LoVo (cell line): ENCODE data around the gene SPSB4.

Source experiments
- DNase-seq: peaks from one replicate; pipeline ENCODE4 v3.0.0-alpha.2; 2016; ENCODE audit warnings: low spot score

SPSB4 gene

DNA sequence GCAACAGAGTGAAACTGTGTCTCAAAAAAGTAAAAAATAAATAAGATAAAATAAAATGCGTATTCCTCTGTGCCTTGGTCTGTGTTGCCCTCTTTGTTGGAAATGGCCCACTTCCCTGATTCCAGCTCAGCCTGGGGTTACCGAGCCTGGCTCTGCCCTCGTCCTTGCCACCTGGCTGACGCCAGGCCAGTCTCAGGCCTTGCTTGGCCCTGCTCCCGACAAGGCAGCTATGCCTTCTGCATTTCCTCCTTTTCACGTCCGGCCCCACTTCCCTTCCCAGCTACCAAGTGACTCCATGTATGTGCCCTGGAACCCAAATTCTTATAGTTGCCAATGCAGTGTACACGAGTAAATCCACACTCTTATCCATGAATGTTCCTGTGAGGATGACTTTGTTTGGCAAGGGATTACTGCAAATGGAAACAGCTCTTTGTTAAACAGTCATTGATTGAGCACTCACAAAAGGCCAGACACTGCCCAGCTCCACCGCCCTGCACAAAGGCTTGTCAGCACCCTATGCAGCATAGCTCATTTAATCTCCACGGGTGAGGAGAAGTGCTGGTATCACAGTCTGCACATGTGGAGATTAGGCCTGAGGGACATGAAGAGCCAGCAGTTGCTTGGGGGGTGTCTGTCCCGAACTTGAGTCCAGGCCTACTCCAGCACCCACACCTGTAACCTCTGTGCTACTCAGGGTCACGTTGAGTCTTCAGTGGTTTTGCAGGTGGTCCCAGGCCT, 25.1 kb downstream of the SPSB4 start:
- DNase-seq = no peak

DNA sequence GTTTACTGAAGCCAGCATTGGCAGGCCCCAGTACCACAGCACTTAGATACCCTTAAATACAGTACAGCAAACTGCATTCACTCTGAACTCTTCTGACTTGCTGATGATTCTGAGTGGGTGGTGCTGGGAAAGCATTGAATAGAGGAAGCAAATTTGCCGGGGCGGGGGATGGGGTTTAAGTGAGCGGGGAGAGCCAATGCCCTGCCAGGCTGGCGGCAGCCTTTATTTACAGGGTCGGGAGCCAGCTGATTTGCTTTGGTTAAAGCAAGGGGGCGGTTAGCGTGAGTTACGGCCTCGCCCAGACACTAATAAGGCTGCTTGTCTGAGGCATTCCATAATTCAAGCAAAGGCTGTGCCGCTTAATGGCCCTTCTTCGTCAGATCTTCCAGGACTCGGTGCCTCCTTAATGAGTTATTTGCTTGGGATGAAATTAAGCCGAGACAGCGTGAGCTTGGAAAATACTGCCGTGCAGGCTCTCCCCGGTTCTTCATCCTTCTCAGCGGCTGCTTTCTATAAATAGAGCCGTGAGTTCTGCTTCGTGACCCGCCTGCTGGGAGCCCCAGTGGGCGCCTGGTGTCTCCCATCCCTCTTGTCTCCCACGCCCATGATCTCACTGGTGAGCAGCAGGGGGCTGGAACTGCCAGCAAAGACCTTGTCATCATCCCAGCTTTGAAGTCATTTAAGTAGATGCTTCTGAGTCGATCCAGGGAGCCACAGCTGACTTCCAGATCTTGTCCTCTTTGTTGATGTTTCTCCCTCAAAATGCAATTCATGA, 25.8 kb downstream of the SPSB4 start:
- DNase-seq = no peak

DNA sequence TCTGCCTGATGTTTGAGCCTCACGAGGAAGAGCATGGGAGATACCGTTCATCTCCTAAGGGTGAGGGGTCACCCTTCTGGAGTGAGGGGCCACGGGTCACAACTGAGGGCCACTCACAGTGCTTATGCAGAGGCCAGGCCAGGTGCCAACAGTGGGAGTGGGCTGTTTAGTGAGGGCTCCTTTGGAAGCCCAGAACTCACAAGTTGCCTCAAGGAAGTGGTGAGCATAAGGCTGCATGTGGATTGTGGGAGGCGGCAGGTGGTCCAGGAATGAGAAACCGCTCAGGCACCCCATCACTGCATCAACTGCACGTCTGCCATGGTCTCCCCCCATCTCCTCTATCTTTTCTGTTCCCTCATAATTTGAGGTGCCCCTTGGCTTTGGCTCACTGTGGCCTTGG, 26.5 kb downstream of the SPSB4 start:
- DNase-seq = no peak

DNA sequence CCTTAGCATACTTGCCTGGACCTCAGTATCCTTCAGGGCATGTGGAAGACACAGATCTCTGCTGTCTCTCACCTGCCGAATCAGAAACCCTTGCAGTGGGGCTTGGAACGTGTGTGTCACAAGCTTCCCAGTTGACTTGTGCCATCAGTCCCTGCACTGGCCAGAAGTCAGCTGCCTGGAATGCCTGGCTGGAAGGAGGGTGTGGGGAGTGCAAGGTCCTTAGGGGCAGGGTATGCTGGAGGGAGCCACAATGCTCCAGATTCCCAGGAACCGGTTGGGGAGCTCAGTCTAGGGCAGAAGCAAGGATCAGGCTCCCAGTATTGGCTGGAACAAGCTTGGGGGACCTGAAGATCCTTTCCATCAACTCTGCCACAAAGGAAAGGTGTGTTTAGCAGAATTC, 27.1 kb downstream of the SPSB4 start:
- DNase-seq = no peak

DNA sequence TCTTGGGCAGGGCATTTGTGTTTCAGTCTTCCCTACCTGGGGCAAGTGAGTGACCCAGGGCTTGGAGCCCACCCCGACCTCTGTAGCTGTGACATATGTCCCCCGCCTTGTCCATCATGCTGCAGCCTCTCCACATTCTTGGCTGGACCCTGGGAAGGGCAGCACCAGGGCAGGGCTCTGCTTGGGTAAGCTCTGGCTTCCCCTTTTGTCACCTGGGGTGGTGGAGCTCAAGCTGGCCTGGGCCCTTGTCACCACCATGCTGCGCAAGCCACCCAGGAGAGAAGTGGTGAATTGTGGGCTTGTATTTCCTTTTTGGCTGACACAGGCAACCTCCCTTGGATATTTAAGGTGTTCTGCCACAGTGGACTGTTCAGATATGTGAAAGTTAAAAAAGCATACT, 29.3 kb downstream of the SPSB4 start:
- no peak for DNase-seq

DNA sequence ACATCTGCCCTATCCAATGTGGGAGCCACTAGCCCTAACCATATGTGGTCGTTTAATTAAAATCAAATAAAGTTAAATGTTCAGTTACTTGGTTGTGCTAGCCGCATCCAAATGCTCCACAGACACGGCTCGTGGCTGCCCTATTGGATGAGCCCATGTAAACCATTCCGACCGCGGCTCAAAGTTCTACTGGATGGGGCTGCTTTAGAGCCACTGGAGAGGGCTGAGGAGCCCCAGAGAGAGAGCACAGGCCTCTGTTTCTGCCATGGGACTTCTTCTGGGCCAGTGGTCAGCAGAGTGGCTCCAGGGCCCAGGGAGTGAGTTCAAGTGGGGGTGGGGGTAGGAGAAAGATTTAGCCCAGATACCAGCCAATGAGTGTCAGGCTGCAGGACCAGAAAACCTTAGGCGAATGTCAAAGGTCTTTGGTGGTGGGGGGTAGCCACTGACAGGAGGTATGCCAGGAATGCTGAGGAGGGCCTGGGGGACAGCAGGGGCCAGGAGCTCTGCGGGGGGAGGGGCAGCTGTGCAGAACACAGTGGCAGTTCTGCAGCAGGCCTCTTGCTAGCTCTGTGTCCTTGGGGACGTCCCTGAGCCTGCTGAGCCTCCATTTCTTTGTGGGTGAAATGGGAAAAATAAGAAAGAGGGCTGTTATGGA, 30.1 kb downstream of the SPSB4 start:
- no peak for DNase-seq

DNA sequence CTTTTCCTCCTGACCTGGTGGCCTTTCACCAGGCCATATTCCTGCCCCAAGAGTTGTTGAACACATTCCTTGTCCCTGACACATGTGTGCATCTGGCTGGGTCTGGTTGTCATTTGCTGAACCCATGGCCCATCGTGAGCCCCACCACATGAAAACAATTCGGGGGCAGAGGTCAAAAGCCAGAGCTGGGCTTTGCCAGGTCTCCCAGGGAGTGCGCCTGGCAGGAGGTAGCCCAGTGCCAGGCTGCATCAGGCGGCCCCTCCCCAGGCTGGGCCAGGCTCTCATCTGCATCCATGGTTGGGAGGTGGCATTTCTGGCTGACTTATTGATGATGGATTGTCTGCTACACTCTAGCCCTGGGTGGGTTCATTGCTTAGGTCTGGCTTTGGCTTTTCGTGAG, 30.9 kb downstream of the SPSB4 start:
- no peak for DNase-seq

DNA sequence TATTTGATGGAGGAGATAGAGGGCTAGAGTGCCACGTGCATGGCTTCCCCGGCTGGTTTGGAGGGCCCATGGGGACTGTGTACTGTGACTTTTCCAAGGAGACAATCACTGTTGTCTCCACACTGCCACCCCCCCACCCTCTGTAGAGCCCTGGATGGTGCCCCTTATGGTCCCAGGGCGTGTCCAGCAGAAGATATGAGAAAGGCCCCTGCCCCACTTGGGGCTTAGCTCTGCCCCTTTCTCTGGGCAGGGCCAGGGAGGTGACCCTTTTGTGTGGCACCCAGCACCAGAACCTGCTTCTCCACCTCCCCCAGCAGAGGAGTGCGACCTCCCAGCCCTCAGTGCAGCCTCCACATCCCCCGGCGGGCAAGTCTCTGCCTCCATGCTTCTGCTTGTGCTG, 32.1 kb downstream of the SPSB4 start:
- DNase-seq = no peak

DNA sequence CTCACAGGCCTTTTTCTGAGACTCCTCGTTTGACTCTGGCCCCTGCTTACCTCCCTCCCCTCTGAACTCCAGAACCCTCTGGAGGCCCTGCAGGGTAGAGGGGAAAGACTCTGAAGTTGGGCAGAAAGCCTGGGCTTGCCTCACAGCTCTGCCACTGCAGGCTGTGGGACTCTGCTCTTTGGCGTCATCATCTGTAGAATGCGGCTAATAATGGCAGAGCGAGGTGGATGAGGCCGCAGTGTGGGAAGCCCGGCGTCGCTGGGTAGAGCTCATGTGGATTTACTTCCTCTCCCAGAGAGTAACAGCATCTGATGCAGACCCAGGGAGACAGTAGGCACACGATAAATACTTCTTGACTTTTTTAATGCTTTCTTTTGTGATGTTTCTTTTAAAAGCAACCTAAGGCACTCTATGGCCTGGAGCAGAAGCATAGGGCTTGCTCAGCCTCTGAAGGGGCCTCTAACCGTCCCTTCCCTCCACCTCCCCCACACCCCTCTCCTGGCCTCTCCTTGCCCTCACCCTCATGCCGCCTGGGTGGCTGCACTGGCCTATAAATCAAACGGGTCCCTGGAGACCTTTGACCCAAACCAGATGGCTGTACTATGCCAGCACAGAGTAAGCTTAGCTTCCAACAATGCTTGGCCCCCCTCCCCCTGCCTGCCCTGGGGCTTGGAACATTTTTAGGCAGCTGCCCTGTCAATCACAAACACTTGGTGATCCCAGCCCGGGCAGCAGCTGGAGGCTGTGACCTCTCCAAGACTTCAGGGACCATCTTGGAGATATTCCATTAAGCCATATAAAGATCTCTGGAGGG, 32.9 kb downstream of the SPSB4 start:
- DNase-seq = no peak

DNA sequence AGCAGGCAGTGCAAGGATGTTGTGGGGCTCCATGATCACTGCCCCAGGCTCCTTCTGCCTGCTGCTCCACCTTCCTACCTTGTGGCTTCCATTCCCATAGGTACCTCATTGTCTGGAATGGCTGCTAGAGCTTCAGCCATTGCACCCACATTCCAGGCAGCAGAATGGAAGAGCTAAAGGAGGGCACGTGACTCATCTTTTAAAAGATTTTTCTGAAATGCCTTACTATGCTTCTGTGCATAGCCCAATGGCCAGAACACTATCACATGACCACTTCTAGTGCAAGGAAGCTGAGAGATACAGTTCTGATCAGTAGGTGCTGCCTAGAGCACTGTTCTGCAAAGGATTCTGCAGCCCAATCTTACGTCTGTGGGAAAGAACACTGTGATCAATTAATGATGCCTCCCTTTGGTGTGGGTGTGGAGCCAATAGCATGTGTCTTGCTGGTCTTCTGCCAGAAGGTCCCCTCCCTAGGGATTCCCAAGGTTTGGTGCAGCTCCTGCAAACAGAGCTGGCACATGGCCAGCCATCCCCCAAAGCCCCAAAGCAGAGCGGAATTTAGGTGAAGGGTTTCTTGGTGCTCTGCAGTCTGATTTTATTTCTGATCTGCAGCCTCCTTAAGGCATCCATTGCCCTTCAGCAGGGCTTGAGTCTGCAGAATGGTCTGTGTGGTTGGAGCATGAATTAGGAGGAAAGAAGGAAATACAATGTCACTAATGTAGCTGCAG, 34.4 kb downstream of the SPSB4 start:
- DNase-seq = no peak

DNA sequence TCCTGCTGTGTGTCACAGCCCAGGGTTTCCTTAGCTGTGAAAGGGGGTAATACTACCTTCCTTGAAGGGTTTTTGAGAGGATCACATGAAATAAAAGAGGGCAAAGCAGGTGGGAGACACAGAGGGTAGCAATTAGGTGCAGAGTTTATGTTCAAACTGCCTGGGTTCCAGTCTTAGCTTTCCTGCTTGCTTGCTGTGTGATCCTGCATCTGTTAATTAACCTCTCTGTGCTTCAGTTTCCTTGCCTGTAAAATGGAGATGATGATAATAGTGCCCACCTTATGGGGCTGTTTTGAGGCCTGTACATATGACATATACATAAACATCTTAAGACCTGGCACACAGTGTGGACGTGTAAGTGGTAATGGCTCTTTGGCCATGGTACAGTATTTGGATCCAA, 35.0 kb downstream of the SPSB4 start:
- no peak for DNase-seq

DNA sequence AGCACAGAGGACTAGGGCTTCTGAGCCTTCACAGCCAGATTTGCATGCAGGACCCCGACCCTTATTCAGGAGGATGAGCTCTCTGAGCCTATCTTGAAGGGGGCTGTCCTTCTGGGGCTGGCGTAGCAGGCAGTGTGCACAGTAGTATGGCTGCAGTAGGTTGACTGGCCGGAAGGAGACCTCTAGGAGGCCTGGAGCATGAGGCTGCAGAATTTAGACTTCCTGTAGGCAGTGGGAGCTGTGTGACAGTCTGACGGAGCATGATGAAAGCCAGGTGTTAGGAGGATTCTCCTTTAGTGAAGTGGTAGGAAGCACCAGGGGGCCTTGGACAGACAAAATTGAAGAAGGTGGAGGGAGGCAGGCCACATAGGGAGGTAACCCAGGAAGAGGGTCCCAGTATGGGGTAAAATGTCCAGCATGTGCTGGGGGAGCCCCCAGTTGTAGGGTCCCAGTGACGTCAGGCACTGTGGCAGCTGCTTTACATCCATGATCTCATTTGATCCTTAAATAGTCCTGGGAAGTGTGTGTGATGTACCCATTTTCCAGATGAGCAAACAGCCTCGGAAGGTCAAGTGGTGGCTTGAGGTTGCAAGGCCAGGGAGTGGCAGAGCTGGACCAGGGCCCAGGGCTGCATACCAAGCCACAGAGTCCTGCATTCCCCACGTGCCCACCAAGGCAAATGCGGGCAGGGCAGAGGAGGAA, 36.1 kb downstream of the SPSB4 start:
- DNase-seq = no peak

DNA sequence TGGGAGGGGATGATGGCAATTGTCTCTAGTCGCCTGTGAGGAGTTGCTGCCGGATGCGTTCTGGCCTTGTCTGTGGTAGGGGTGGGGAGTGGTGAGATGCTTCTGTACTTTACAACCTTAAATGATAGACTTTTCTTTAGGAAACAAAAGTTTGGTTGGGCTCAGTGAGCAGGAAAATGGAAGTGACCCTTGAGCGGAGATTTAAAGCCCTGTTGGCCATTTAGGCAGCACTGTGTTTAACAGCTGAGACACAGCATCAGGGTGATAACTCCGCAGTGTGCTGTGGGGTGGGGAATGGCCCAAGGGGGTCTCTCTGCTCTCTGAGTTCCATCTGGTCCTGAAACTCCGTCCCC, 36.6 kb downstream of the SPSB4 start:
- no peak for DNase-seq

DNA sequence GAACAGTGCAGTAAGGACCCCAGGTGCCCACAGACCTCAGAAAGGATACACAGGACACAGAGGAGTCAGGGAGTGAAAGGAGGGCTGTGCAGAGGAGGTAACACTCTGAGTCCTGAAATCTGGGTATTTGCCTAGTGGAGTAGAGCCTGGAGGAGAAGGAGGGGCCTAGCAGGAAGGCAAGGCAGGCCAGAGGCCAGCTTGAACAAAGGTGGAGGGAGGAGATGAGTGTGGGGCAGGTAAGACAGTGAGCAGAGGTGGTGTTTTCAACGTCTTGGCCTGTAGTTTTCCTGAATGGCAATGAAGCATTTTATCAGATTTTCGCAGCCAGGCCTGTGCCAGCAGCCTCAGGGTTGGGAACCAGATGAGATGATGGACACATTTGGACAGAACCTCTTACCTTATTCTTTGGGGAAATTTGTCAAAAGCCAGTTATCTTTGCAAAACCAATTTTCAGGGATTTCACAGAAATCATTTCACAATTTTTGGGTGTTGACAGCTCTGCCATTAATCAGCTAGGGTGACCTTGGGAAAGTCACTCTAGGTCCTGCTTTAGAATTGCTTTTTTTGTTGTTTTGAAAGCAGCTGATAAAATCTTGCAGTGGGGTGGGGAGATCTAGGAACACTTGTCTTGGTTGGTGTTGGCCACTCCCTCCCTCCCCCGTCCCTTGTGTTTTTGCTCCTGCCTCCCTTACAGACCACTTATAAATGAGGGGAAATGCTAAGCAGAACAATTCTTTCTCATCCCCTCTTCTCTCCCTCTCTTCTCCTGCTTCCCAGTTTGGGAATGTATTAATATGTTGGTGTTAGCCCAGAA, 38.4 kb downstream of the SPSB4 start:
- DNase-seq = no peak

DNA sequence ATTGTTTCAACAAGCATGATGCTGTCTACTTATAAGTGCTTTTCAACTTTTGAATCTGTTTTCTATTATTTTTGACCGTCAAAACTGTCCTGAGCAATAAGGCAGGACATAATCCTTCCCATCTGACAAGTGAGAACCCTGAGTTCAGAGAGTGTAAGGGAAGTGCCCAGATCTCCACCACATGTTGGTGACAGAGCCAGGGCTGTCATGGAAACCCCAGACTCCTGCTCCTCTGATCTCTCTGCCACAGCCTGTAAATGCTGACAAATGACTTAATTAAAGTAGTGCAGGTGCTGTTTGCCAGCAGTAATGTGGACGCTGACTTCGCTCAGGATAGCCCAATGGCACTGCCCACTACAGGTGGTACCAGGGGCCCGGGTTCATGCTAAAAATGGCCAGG, 40.3 kb downstream of the SPSB4 start:
- DNase-seq = no peak

DNA sequence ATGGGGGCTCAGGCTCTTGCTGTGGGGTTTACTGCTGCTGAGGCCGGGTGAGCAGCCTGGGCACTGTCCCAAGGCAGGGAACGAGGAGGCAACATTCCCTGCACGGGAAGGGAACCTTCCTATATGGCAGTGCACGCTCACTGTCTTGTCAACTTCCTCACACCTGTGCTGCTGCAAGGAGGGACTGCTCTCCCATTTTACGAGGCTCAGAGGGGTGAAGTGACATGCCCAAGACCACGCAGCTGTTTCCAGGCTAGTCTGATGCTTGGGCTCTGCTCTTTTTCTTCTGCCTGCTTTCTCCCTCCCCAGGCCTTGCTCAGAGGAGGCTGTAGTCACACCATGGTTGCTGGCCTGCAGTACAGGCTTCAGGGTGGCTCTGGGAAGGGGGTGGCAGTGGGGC, 41.5 kb downstream of the SPSB4 start:
- no peak for DNase-seq

DNA sequence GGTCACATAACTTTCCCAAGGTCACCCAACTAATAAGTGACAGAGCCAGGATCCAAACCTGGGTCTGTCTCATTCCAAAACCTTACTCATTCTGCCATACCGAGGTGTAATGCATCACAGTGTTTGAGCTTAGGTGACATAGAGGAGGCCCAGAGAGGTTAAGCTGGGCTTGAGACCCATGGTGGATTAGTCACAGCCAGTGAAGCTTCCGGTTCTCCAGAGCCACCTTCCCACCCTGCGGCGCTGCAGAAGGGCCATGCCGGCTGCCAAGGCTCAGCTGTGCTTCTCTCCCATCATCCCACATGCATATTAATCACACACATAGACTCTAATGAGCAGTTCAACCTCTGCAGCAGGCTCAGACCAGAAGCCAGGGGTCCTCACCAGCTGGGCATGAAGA, 42.2 kb downstream of the SPSB4 start:
- DNase-seq = no peak

DNA sequence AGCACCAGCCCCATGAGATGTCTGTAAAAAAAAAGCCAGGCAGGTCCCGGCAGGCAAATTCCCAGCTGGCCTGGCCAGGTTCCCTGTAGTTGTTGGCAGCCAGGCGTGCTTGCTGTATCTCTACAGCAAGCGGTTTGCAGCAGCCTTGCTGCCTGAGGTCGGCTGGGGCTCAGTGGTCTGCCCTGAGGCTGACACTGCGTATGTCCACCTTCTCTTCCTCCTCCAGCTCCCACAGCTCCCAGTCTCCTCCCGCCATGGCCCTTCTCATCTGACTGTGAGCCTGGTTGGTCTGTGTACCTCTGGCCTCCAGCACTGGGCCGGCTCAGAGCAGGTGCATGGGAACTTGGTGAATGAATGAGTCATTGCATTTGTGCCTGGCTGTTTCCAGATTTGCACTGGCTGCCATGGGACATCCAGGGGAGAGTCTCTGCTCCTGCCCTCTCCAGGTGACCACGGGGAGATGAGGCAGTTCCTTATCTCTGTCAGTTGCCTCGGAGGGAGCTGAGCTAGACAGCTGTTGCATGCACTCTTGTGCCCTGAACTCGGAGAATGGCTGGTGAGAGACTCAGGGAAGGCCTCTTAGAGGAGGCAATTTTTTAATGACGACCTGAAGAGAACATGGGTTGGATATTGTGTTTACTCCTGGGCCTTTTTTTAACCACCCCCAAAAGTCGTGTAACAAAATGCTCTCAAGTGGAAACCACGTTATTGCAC, 43.0 kb downstream of the SPSB4 start:
- no peak for DNase-seq

DNA sequence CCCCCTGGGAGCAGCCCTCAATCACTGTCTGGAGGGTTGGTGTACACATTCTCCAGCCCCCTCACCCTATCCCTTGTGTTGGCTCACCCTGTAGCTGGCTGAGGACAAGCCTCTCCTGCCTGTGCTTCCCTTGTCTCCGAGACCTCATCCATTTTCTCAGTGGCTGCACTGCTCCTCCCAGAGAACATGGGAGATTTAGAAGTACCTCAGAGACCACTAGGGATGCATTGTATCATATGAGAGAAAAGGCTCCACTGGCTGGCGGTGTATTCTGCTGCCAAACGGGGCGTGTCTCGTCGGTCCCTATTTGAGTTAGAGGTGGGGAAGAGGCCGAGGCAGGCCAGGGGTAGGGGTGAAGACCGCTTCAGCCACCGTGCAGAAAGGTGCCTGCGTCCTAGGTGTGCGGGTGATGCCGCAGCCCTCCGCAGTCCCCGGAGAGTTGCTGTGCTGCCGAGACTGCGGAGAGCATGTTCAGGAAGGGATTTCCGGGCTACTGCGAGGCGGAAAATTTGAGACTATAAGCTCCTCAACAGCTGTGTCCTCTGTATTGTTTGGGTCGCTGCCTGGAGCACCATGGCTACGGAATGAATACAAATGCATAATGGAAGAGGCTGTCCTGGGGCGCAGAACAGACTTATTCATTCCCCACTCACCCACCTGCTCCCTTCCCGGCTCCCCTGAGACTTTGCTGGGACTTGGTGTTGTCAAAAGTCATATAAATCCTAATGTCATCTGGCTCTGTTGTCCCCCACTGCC, 43.8 kb downstream of the SPSB4 start:
- no peak for DNase-seq
